NCI-H2107 (cell line): ENCODE results near the gene GASK1B.

Source experiments
- DNase-seq: peaks from one replicate; lab custom pipeline; 2025; lab: John Stamatoyannopoulos, UW

Gene GASK1B

GRCh38 chr4:158182736-158183135 is 9.9 kb upstream of the GASK1B start:
- no peak for DNase-seq

GRCh38 chr4:158181906-158182305 is 9.1 kb upstream of the GASK1B start:
- DNase-seq = no peak

- DNase-seq = no peak
These were observed 6.6 kb upstream of the GASK1B start for GRCh38 chr4:158179465-158179864.

GRCh38 chr4:158176776-158177175 is 4.0 kb upstream of the GASK1B start:
- no peak for DNase-seq

GRCh38 chr4:158176108-158176507 is 3.3 kb upstream of the GASK1B start:
- no peak for DNase-seq

GRCh38 chr4:158170691-158171561 is 1.9 kb downstream of the GASK1B start:
- DNase-seq = no peak

- no peak for DNase-seq
These were observed 2.7 kb downstream of the GASK1B start for GRCh38 chr4:158169931-158170690.

GRCh38 chr4:158169506-158169905 is 3.3 kb downstream of the GASK1B start:
- DNase-seq = no peak

GRCh38 chr4:158168606-158169005 is 4.2 kb downstream of the GASK1B start:
- DNase-seq = no peak

- no peak for DNase-seq
These were observed 6.1 kb downstream of the GASK1B start for GRCh38 chr4:158166701-158167100.

GRCh38 chr4:158164768-158165213 is 8.0 kb downstream of the GASK1B start:
- no peak for DNase-seq

GRCh38 chr4:158163941-158164767 is 8.7 kb downstream of the GASK1B start:
- no peak for DNase-seq

- DNase-seq = no peak
These were observed 10.2 kb downstream of the GASK1B start for GRCh38 chr4:158162631-158163030.

- DNase-seq = no peak
These were observed 11.1 kb downstream of the GASK1B start for GRCh38 chr4:158161551-158162354.

- DNase-seq = no peak
These were observed 13.1 kb downstream of the GASK1B start for GRCh38 chr4:158159718-158160094.

- no peak for DNase-seq
These were observed 13.6 kb downstream of the GASK1B start for GRCh38 chr4:158159054-158159717.

- DNase-seq = no peak
These were observed 15.4 kb downstream of the GASK1B start for GRCh38 chr4:158157412-158157811.

- DNase-seq = no peak
These were observed 17.0 kb downstream of the GASK1B start for GRCh38 chr4:158155656-158156356.

- DNase-seq = no peak
These were observed 25.7 kb downstream of the GASK1B start for GRCh38 chr4:158147151-158147550.

GRCh38 chr4:158146736-158147135 is 26.1 kb downstream of the GASK1B start:
- DNase-seq = no peak
